Stimulated activated naive CD8-positive, alpha-beta T cell treated with anti-CD3 and anti-CD28 coated beads, Interleukin-15, Interleukin-2, amounts not matched to agents 100 ng/mL and 50 ng/mL, for 24 hours (primary cell): ENCODE data around the gene BMERB1.
A peak's percentile ranks its signal among the peaks of the same experiment; 100 is the strongest.

Experiments used
- H3K27ac Mint-ChIP-seq: one replicate; pipeline ENCODE4 v1.8.0; 2021; ENCODE audit warnings: mild to moderate bottlenecking, mixed read lengths
- H3K27me3 Mint-ChIP-seq: one replicate; pipeline ENCODE4 v1.8.0; 2021; ENCODE audit warnings: mixed read lengths
- H3K36me3 Mint-ChIP-seq: one replicate; pipeline ENCODE4 v1.8.0; 2021; ENCODE audit warnings: low read depth, mixed read lengths
- H3K4me1 Mint-ChIP-seq: one replicate; pipeline ENCODE4 v1.8.0; 2021; ENCODE audit warnings: low read depth, mixed read lengths
- H3K4me3 Mint-ChIP-seq: one replicate; pipeline ENCODE4 v1.8.0; 2021; ENCODE audit warnings: mild to moderate bottlenecking, mixed read lengths
- H3K9me3 Mint-ChIP-seq: one replicate; pipeline ENCODE4 v1.8.0; 2021; ENCODE audit warnings: mixed read lengths

Gene BMERB1

GRCh38 chr16:15490123-15490711, 55.8 kb downstream of the BMERB1 start:
- Mint-ChIP-seq H3K9me3 (no peaks in the 10 kb centered on the region), H3K4me1 (peaks cover 80% of the 10 kb centered on the region), H3K27ac (peak overlapping the region; percentile 97), H3K36me3 (peaks cover 29% of the 10 kb centered on the region), H3K4me3 (peak overlapping the region; percentile 61), H3K27me3 (no peaks in the 10 kb centered on the region)

GRCh38 chr16:15491411-15491810, 57.0 kb downstream of the BMERB1 start:
- Mint-ChIP-seq H3K9me3 (peaks cover 6% of the 10 kb centered on the region), H3K4me1 (peaks cover 83% of the 10 kb centered on the region), H3K36me3 (peaks cover 25% of the 10 kb centered on the region), H3K27me3 (no peaks in the 10 kb centered on the region), H3K4me3 (peak overlapping the region; percentile 41), H3K27ac (peak overlapping the region; percentile 91)

- Mint-ChIP-seq H3K4me3 (no peak overlapping the region), H3K36me3 (peaks cover 25% of the 10 kb centered on the region), H3K27ac (peak overlapping the region; percentile 91), H3K9me3 (peaks cover 6% of the 10 kb centered on the region), H3K27me3 (no peaks in the 10 kb centered on the region), H3K4me1 (peaks cover 88% of the 10 kb centered on the region)
Measured at GRCh38 chr16:15492091-15492740, 57.8 kb downstream of the BMERB1 start.

GRCh38 chr16:15493466-15494180, 59.2 kb downstream of the BMERB1 start:
- peak overlapping the region; percentile 36 for H3K4me3 Mint-ChIP-seq
- peak overlapping the region; percentile 91 for H3K27ac Mint-ChIP-seq
- peaks cover 6% of the 10 kb centered on the region for H3K9me3 Mint-ChIP-seq
- peaks cover 25% of the 10 kb centered on the region for H3K36me3 Mint-ChIP-seq
- H3K27me3 Mint-ChIP-seq: no peaks in the 10 kb centered on the region
- peaks cover 86% of the 10 kb centered on the region for H3K4me1 Mint-ChIP-seq

GRCh38 chr16:15494236-15494635, 59.8 kb downstream of the BMERB1 start:
- peaks cover 6% of the 10 kb centered on the region for H3K9me3 Mint-ChIP-seq
- no peaks in the 10 kb centered on the region for H3K27me3 Mint-ChIP-seq
- H3K27ac Mint-ChIP-seq: peak overlapping the region; percentile 91
- H3K36me3 Mint-ChIP-seq: peaks cover 25% of the 10 kb centered on the region
- peaks cover 83% of the 10 kb centered on the region for H3K4me1 Mint-ChIP-seq
- peak overlapping the region; percentile 47 for H3K4me3 Mint-ChIP-seq

- H3K9me3 Mint-ChIP-seq: peaks cover 6% of the 10 kb centered on the region
- peak overlapping the region; percentile 49 for H3K27ac Mint-ChIP-seq
- H3K36me3 Mint-ChIP-seq: peaks cover 25% of the 10 kb centered on the region
- H3K4me3 Mint-ChIP-seq: no peak overlapping the region
- peaks cover 67% of the 10 kb centered on the region for H3K4me1 Mint-ChIP-seq
- no peaks in the 10 kb centered on the region for H3K27me3 Mint-ChIP-seq
Measured at GRCh38 chr16:15495898-15496297, 61.5 kb downstream of the BMERB1 start.

GRCh38 chr16:15498427-15499175, 64.2 kb downstream of the BMERB1 start:
- peaks cover 53% of the 10 kb centered on the region for H3K4me1 Mint-ChIP-seq
- peak overlapping the region; percentile 22 for H3K27ac Mint-ChIP-seq
- H3K9me3 Mint-ChIP-seq: peaks cover 6% of the 10 kb centered on the region
- no peaks in the 10 kb centered on the region for H3K27me3 Mint-ChIP-seq
- no peak overlapping the region for H3K4me3 Mint-ChIP-seq
- peaks cover 9% of the 10 kb centered on the region for H3K36me3 Mint-ChIP-seq

GRCh38 chr16:15502041-15502725, 67.8 kb downstream of the BMERB1 start:
- Mint-ChIP-seq H3K4me3 (no peak overlapping the region), H3K27me3 (no peaks in the 10 kb centered on the region), H3K36me3 (peaks cover 10% of the 10 kb centered on the region), H3K27ac (peak overlapping the region; percentile 8), H3K9me3 (no peaks in the 10 kb centered on the region), H3K4me1 (peaks cover 34% of the 10 kb centered on the region)

- no peaks in the 10 kb centered on the region for H3K9me3 Mint-ChIP-seq
Measured at GRCh38 chr16:15506441-15506840, 72.1 kb downstream of the BMERB1 start.

GRCh38 chr16:15507301-15507958, 73.0 kb downstream of the BMERB1 start:
- Mint-ChIP-seq H3K27me3 (no peaks in the 10 kb centered on the region), H3K9me3 (no peaks in the 10 kb centered on the region), H3K36me3 (peaks cover 21% of the 10 kb centered on the region), H3K4me3 (no peak overlapping the region), H3K4me1 (peaks cover 52% of the 10 kb centered on the region), H3K27ac (no peak overlapping the region)

More at GRCh38 chr16:15506441-15506840, 72.1 kb downstream of the BMERB1 start:
- H3K27me3 Mint-ChIP-seq: no peaks in the 10 kb centered on the region
- no peak overlapping the region for H3K27ac Mint-ChIP-seq
- H3K36me3 Mint-ChIP-seq: peaks cover 15% of the 10 kb centered on the region
- peaks cover 59% of the 10 kb centered on the region for H3K4me1 Mint-ChIP-seq
- H3K4me3 Mint-ChIP-seq: no peak overlapping the region

- Mint-ChIP-seq H3K27ac (no peak overlapping the region), H3K36me3 (peaks cover 24% of the 10 kb centered on the region), H3K9me3 (no peaks in the 10 kb centered on the region), H3K27me3 (no peaks in the 10 kb centered on the region), H3K4me3 (no peak overlapping the region), H3K4me1 (peaks cover 47% of the 10 kb centered on the region)
Measured at GRCh38 chr16:15507959-15508627, 73.7 kb downstream of the BMERB1 start.

GRCh38 chr16:15509051-15509592, 74.7 kb downstream of the BMERB1 start:
- Mint-ChIP-seq H3K27me3 (no peaks in the 10 kb centered on the region), H3K36me3 (peaks cover 24% of the 10 kb centered on the region), H3K4me3 (no peak overlapping the region), H3K9me3 (no peaks in the 10 kb centered on the region), H3K4me1 (peaks cover 47% of the 10 kb centered on the region), H3K27ac (peak overlapping the region; percentile 85)
